Limb (tissue), 2 donors: ENCODE measurements around the gene SLC6A16.
"Not testable (repeated sequence)": the region's sequence is repeated elsewhere in the genome, so short reads cannot be mapped to it uniquely, and the experiment has no call there.

Experiments used
- DNase-seq, 2 donors: peaks; one replicate each; pipeline ENCODE4 v3.0.0-alpha.2; 2016; ENCODE audit errors: extremely low spot score in 2 of 2

The SLC6A16 gene

GRCh38 chr19:49271080-49271753 is 53.8 kb downstream of the SLC6A16 start:
- no peak for DNase-seq

- not testable (repeated sequence) for DNase-seq
Measured at GRCh38 chr19:49266409-49266808, 58.6 kb downstream of the SLC6A16 start.

GRCh38 chr19:49264258-49264657 is 60.7 kb downstream of the SLC6A16 start:
- DNase-seq: no peak

GRCh38 chr19:49261602-49262001 is 63.4 kb downstream of the SLC6A16 start:
- no peak for DNase-seq

GRCh38 chr19:49256691-49257090 is 68.3 kb downstream of the SLC6A16 start:
- no peak for DNase-seq

GRCh38 chr19:49255674-49256073 is 69.3 kb downstream of the SLC6A16 start:
- DNase-seq: no peak

GRCh38 chr19:49249933-49250332 is 75.1 kb downstream of the SLC6A16 start:
- DNase-seq: no peak

- DNase-seq: no peak
Measured at GRCh38 chr19:49247676-49248075, 77.3 kb downstream of the SLC6A16 start.

GRCh38 chr19:49244256-49244655 is 80.7 kb downstream of the SLC6A16 start:
- no peak for DNase-seq

- no peak for DNase-seq
Measured at GRCh38 chr19:49243726-49244125, 81.3 kb downstream of the SLC6A16 start.

- no peak for DNase-seq
Measured at GRCh38 chr19:49243129-49243528, 81.9 kb downstream of the SLC6A16 start.

GRCh38 chr19:49241769-49242168 is 83.2 kb downstream of the SLC6A16 start:
- DNase-seq: no peak
